Adrenal gland (tissue), 12 donors: ENCODE data around the gene COL12A1. TPM values are rescaled to one million over a fixed set of nuclear protein-coding genes. Genes with fewer than 3 reads are reported as not detected.

Experiments
- DNase-seq, 7 donors: peaks; one replicate each; pipeline ENCODE4 v3.0.0-alpha.2; 2019 to 2020
- H3K27ac ChIP-seq, 5 donors: fragments of 200-600 bp; sonication (generic) in 4 of 5; 1 replicate in 3 of 5; 2 replicates in 2 of 5; pipeline versions ENCODE4 v1.5.1 to v1.8.0; 2016 to 2020; ENCODE audit warnings: mild to moderate bottlenecking in 1 of 5
- H3K27me3 ChIP-seq: fragments of 200-600 bp; 2 replicates; pipeline ENCODE4 v1.8.0; 2021
- H3K36me3 ChIP-seq, 2 donors: fragments of 200-600 bp; replicated peaks in 1 of 2; 1 replicate in 1 of 2; 2 replicates in 1 of 2; pipeline versions ENCODE4 v1.5.1 to v1.8.0; 2018 to 2022
- H3K4me1 ChIP-seq, 2 donors: fragments of 200-600 bp; replicated peaks in 1 of 2; 1 replicate in 1 of 2; 2 replicates in 1 of 2; pipeline versions ENCODE4 v1.5.1 to v1.8.0; 2018 to 2021
- H3K4me3 ChIP-seq, 4 donors: fragments of 200-600 bp; sonication (generic) in 3 of 4; one replicate each; pipeline ENCODE4 v1.5.1; 2016 to 2018
- H3K9me3 ChIP-seq, 3 donors: fragments of 200-600 bp; sonication (generic) in 1 of 3; replicated peaks in 1 of 3; 1 replicate in 2 of 3; 2 replicates in 1 of 3; pipeline versions ENCODE4 v1.5.1 to v1.8.0; 2016 to 2021
- POLR2A ChIP-seq, 2 donors: fragments of 450-650 bp; IDR thresholded peaks; one replicate each; pipeline ENCODE4 v1.6.1; 2017; ENCODE audit warnings: antibody characterized with exemption in 2 of 2, mild to moderate bottlenecking in 2 of 2, moderate library complexity in 1 of 2
- WGBS, 4 donors: extraction: QIAGEN DNeasy Blood & Tissue Kit in 2 of 4; methylation state at CpG; one replicate each; pipeline versions ENCODE4 v1.1.5 to v1.1.7; 2013 to 2017; 5-methylcytosine and 5-hydroxymethylcytosine counted together
- intact Hi-C, 2 donors: fragments of 100-400 bp; cut with DNase I; formaldehyde crosslinking; loops; one replicate each; pipeline versions ENCODE4 v1.14.1 to v1.15.0; 2022 to 2023
- polyA plus RNA-seq, 3 donors: library from polyadenylated mRNA; stranded (reverse); fragments of 200-250 nt in 2 of 3; fragments of 350-450 nt in 1 of 3; fragmentation: Illumina TruSeq in 1 of 3; extraction: RNeasy Lipid Tissue Mini Kit (QIAGEN cat#74804) in 1 of 3; gene quantifications; one replicate each; pipeline ENCODE4 v1.2.3, GENCODE V29; 2013 to 2014
- total RNA-seq, 9 donors: library from RNA; depleted of rRNA in 4 of 9; stranded (reverse); fragments of >200 nt in 4 of 9; fragments of 120-200 nt in 1 of 9; fragmentation: NEBNext Ultra II Directional in 1 of 9; extraction: Animal tissue kit (Norgen Biotek cat#: 25700) in 1 of 9; gene quantifications; one replicate each; pipeline versions ENCODE4 v1.1.0 to v1.2.4, GENCODE V29; 2013 to 2023
- TF ChIP-seq, protein P1 (sequence below), 6 experiments: fragments of 450-650 bp in 4 of 6; fragments of 200-600 bp in 2 of 6; sonication (generic) in 1 of 6; IDR thresholded peaks; 1 replicate in 5 of 6; 2 replicates in 1 of 6; pipeline versions ENCODE4 v1.5.1 to v1.8.0; 2016 to 2021; ENCODE audit warnings: antibody characterized with exemption in 6 of 6, mild to moderate bottlenecking in 2 of 6, moderate library complexity in 1 of 6
- donor health status: healthy with polysubstance abuse.
- donor health status: Bipolar disorder and iron deficiency.
- donor health status: DM: yes; HTN: yes; CAD: no.
- donor health status: DM: no; HTN: no; CAD: no.
- donor health status: DM: no; HTN: no; CAD: no.
- donor health status: DM: yes; HTN: yes; CAD: no.

Gene COL12A1
- total and polyA plus RNA-seq, 12 donors: 13.0 to 106 (median 54.2) TPM

DNA sequence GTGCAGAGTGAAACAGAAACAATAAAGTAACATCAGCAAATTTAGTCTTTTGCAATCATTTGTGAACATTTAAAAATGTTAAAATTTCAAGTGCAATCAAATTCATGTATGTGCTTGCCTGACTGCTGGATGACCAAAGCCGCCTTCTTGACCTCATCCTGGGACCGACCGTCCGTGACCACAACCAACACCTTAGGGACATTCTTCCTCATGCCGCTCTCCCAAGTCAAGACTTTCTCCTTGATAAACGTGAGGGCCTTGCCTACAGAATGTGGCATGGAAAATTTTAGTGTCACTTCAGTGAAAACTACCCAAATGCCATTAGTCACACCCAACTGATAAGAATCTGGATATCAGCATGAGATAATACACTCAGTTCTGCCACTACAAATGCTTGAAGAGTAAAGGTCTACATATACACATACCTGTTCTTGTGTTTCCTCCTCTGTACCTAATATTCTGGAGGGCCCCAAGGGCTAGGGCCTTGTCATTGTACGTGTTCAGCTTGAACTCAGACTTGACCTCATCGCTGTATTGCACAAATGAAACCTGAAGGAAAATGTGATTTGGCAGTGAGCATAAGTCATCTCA lies 86.8 kb downstream of the COL12A1 start:
- no peaks in the 10 kb centered on the region for H3K4me1 ChIP-seq
- intact Hi-C loops: no loop called here
- TF ChIP-seq, protein P1, sequence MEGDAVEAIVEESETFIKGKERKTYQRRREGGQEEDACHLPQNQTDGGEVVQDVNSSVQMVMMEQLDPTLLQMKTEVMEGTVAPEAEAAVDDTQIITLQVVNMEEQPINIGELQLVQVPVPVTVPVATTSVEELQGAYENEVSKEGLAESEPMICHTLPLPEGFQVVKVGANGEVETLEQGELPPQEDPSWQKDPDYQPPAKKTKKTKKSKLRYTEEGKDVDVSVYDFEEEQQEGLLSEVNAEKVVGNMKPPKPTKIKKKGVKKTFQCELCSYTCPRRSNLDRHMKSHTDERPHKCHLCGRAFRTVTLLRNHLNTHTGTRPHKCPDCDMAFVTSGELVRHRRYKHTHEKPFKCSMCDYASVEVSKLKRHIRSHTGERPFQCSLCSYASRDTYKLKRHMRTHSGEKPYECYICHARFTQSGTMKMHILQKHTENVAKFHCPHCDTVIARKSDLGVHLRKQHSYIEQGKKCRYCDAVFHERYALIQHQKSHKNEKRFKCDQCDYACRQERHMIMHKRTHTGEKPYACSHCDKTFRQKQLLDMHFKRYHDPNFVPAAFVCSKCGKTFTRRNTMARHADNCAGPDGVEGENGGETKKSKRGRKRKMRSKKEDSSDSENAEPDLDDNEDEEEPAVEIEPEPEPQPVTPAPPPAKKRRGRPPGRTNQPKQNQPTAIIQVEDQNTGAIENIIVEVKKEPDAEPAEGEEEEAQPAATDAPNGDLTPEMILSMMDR (IDR thresholded peaks at IDR 0.05): no peak
- TF ChIP-seq POLR2A (IDR thresholded peaks at IDR 0.05): no peak
- 82 to 85% (median 84%) methylated on average over 8 of the region's 8 CpGs for WGBS, 4 donors
- H3K27me3 ChIP-seq: no peaks in the 10 kb centered on the region
- H3K36me3 ChIP-seq: no peaks in the 10 kb centered on the region
- no peak overlapping the region for H3K4me3 ChIP-seq
- H3K9me3 ChIP-seq: peaks cover 0 to 9% (median 0%) of the 10 kb centered on the region in 3 donors
- H3K27ac ChIP-seq: no peak overlapping the region
- no peak for DNase-seq

GRCh38 chr6:75117701-75118100 lies 88.2 kb downstream of the COL12A1 start:
- Histone ChIP-seq H3K27ac (no peak overlapping the region), H3K9me3 (peaks cover 0 to 9% (median 0%) of the 10 kb centered on the region in 3 donors), H3K4me3 (no peak overlapping the region), H3K36me3 (no peaks in the 10 kb centered on the region), H3K27me3 (no peaks in the 10 kb centered on the region), H3K4me1 (no peaks in the 10 kb centered on the region)
- no peak for DNase-seq
- TF ChIP-seq, protein P1 (IDR thresholded peaks at IDR 0.05): no peak
- no peak for TF ChIP-seq POLR2A (IDR thresholded peaks at IDR 0.05)
- WGBS, 4 donors: 80 to 86% (median 82%) methylated on average over 2 of the region's 2 CpGs
- intact Hi-C loops: no loop called here

DNA sequence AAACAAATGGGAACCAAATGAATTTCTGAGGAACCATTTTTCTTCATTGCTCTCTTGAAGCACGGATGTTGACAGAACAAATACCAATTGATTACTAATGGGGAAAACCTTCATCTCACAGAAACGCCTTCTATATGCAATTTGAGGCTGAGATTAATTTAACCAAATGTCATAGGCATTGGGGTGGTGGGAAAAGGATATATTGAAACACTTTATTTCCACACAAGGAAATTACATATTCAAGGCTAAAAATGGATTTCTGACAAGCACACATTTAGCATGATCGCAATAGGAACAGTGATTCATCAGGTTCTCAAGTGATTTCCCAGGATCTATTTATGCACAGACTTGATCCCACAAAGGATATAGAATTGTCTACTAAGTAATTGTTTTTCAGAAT lies 88.9 kb downstream of the COL12A1 start:
- H3K9me3 ChIP-seq: peaks cover 0 to 9% (median 0%) of the 10 kb centered on the region in 3 donors
- no peaks in the 10 kb centered on the region for H3K36me3 ChIP-seq
- intact Hi-C loops: no loop called here
- no peak overlapping the region for H3K27ac ChIP-seq
- no peak for DNase-seq
- no peak overlapping the region for H3K4me3 ChIP-seq
- 77 to 83% (median 79%) methylated on average over 3 of the region's 3 CpGs for WGBS, 4 donors
- no peaks in the 10 kb centered on the region for H3K27me3 ChIP-seq
- no peaks in the 10 kb centered on the region for H3K4me1 ChIP-seq
- TF ChIP-seq, protein P1 (IDR thresholded peaks at IDR 0.05): no peak
- no peak for TF ChIP-seq POLR2A (IDR thresholded peaks at IDR 0.05)

DNA sequence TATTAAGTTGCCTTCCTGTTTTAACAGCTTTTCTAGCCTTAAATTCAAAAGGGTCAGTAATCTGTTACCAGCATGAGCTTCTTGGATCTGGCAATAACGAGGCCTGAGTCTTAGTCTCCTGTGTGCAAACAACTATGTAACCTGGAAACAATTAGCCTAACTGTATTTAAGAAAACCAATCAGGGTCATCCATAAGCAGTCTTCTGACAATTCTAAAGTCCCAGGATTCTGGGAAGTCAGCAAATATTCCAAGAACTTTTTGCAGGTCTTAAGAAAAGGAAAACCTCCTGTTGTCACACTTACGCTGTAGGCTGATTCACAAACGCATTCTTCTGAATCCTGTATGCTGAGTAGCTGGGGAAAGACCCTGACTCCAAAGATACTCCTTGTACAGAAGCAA lies 90.4 kb downstream of the COL12A1 start:
- Histone ChIP-seq H3K9me3 (peaks cover 0 to 8% (median 0%) of the 10 kb centered on the region in 3 donors), H3K4me3 (no peak overlapping the region), H3K27me3 (no peaks in the 10 kb centered on the region), H3K4me1 (no peaks in the 10 kb centered on the region), H3K27ac (no peak overlapping the region), H3K36me3 (no peaks in the 10 kb centered on the region)
- intact Hi-C loops: no loop called here
- WGBS, 4 donors: 49 to 54% (median 54%) methylated on average over 3 of the region's 3 CpGs
- no peak for DNase-seq
- TF ChIP-seq, protein P1 (IDR thresholded peaks at IDR 0.05): no peak
- no peak for TF ChIP-seq POLR2A (IDR thresholded peaks at IDR 0.05)
